ENCODE data around the gene RAB20. TPM values are rescaled to one million over a fixed set of nuclear protein-coding genes. Genes with fewer than 3 reads are reported as not detected.
A peak's percentile ranks its signal among the peaks of the same experiment; 100 is the strongest.

The RAB20 gene
- total RNA-seq, 1 experiment from 2014 or later = 10.6 TPM

- H2AFZ ChIP-seq (ENCODE audit: low read depth, low read length, poor library complexity, severe bottlenecking) = no peak overlapping the region
- no peaks in the 10 kb centered on the region for H3K79me2 ChIP-seq (ENCODE audit: insufficient read depth, low read length)
- H3K36me3 ChIP-seq (ENCODE audit: control insufficient read depth in 1 of 2, insufficient read depth in 2 of 2, low read length in 2 of 2) = no peaks in the 10 kb centered on the region
- no peak overlapping the region for H3K9ac ChIP-seq (ENCODE audit: low read length)
- ATAC-seq (peak; percentile 20; the same call in 1 of the 2 replicates), DNase-seq (ENCODE audit: low read depth, low spot score) (no peak)
- no peaks in the 10 kb centered on the region for H3K9me3 ChIP-seq (ENCODE audit: control insufficient read depth in 1 of 2, insufficient read depth in 1 of 2, low read depth in 1 of 2, low read length in 2 of 2)
- BruUV-seq (replicated peaks) = no TSS peak
- H3K27ac ChIP-seq (ENCODE audit: low read depth, low read length) = no peak overlapping the region
- peaks cover 6% of the 10 kb centered on the region; the same call in 1 of the 2 replicates for H3K27me3 ChIP-seq (ENCODE audit: insufficient read depth, low read length)
- peaks cover 4 to 10% of the 10 kb centered on the region in 2 experiments; a peak in 3 of 4 replicates for H3K4me1 ChIP-seq (ENCODE audit: control insufficient read depth in 1 of 2, insufficient read depth in 2 of 2, low read length in 2 of 2)
- RAD21 ChIA-PET (ENCODE audit: low non-redundant PET in 1 of 2, low total read pairs in 2 of 2, uncharacterized antibody in 2 of 2, unreplicated experiment in 2 of 2) = no interaction called here
- no peaks in the 10 kb centered on the region for H3K9me2 ChIP-seq (ENCODE audit: insufficient read depth)
- intact Hi-C loops (cut with micrococcal nuclease) = no loop called here
- H3K4me3 ChIP-seq (replicated peaks in 1 of 2; ENCODE audit: low read depth in 1 of 2, low read length in 2 of 2) = no peak overlapping the region
- TF ChIP-seq ZNF274 (IDR thresholded peaks at IDR 0.05; ENCODE audit: low read depth, low read length) (no peak), TCF7L2 (IDR thresholded peaks at IDR 0.05; ENCODE audit: borderline replicate concordance, extremely low read depth, insufficient read depth, insufficient read length) (no peak), SRF (IDR thresholded peaks at IDR 0.05; ENCODE audit: low read depth) (no peak), FOSL1 (IDR thresholded peaks at IDR 0.05; ENCODE audit: low read depth) (no peak), ATF3 (IDR thresholded peaks at IDR 0.05) (no peak), POLR2AphosphoS5 (IDR thresholded peaks at IDR 0.05; ENCODE audit: low read depth, low read length) (no peak), CBX3 (IDR thresholded peaks at IDR 0.05; ENCODE audit: low read depth) (no peak), EZH2 (IDR thresholded peaks at IDR 0.05) (no peak), EZH2phosphoT487 (IDR thresholded peaks at IDR 0.05; ENCODE audit: borderline replicate concordance) (no peak), POLR2A (IDR thresholded peaks at IDR 0.05; ENCODE audit: borderline replicate concordance, extremely low read depth, insufficient read depth, insufficient read length) (no peak), EGR1 (IDR thresholded peaks at IDR 0.05; ENCODE audit: low read depth) (no peak)
- TF ChIP-seq, protein P1, sequence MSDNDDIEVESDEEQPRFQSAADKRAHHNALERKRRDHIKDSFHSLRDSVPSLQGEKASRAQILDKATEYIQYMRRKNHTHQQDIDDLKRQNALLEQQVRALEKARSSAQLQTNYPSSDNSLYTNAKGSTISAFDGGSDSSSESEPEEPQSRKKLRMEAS (IDR thresholded peaks at IDR 0.05) = no peak
- H4K20me1 ChIP-seq (ENCODE audit: insufficient read depth) = no peaks in the 10 kb centered on the region
- H3K4me2 ChIP-seq (ENCODE audit: low read length) = peak overlapping the region; percentile 41
- POLR2A ChIA-PET = no interaction called here
- CTCF ChIA-PET = no interaction called here
These were observed 75.3 kb downstream of the RAB20 start for GRCh38 chr13:110486061-110486715.

All from HCT116 (cell line).